HG03439 (cell line): ENCODE measurements around the gene CFAP97.
"Not testable (repeated sequence)": the region's sequence is repeated elsewhere in the genome, so short reads cannot be mapped to it uniquely, and the experiment has no call there.

Experiments used
- ATAC-seq: cut with Tn5 transposase; IDR thresholded peaks from one replicate; pipeline ENCODE4 v1.9.1; 2021; ENCODE audit warnings: mild to moderate bottlenecking, moderate library complexity; ENCODE audit not compliant: unreplicated experiment

Gene CFAP97

GRCh38 chr4:185203486-185204237 lies at the start of gene CFAP97:
TSS of gene CFAP97 (minus strand) at chr4:185204000. CDS start at chr4:185191196, 12,804 bp downstream.
- peak; percentile 78 for ATAC-seq

- ATAC-seq = no peak
These were observed 45.3 kb upstream of the CFAP97 start for GRCh38 chr4:185249105-185249504.

GRCh38 chr4:185248393-185249039 lies 44.7 kb upstream of the CFAP97 start:
- ATAC-seq = no peak

- ATAC-seq = no peak
These were observed 43.4 kb upstream of the CFAP97 start for GRCh38 chr4:185247151-185247550.

- no peak for ATAC-seq
These were observed 42.7 kb upstream of the CFAP97 start for GRCh38 chr4:185246453-185246852.

GRCh38 chr4:185244763-185245162 lies 41.0 kb upstream of the CFAP97 start:
- ATAC-seq = no peak

- ATAC-seq = no peak
These were observed 40.1 kb upstream of the CFAP97 start for GRCh38 chr4:185243879-185244278.

GRCh38 chr4:185242749-185243533 lies 39.1 kb upstream of the CFAP97 start:
- no peak for ATAC-seq

- not testable (repeated sequence) for ATAC-seq
These were observed 36.7 kb upstream of the CFAP97 start for GRCh38 chr4:185240486-185240885.

- no peak for ATAC-seq
These were observed 35.0 kb upstream of the CFAP97 start for GRCh38 chr4:185238750-185239149.

GRCh38 chr4:185238215-185238681 lies 34.4 kb upstream of the CFAP97 start:
- no peak for ATAC-seq

- no peak for ATAC-seq
These were observed 33.4 kb upstream of the CFAP97 start for GRCh38 chr4:185237175-185237574.

- ATAC-seq = no peak
These were observed 32.2 kb upstream of the CFAP97 start for GRCh38 chr4:185235843-185236503.

GRCh38 chr4:185235119-185235842 lies 31.5 kb upstream of the CFAP97 start:
- no peak for ATAC-seq

GRCh38 chr4:185232370-185232769 lies 28.6 kb upstream of the CFAP97 start:
- ATAC-seq = no peak

GRCh38 chr4:185229021-185229818 lies 25.4 kb upstream of the CFAP97 start:
- no peak for ATAC-seq

GRCh38 chr4:185227713-185228278 lies 24.0 kb upstream of the CFAP97 start:
- ATAC-seq = no peak

GRCh38 chr4:185227131-185227551 lies 23.3 kb upstream of the CFAP97 start:
- ATAC-seq = no peak

- no peak for ATAC-seq
These were observed 22.1 kb upstream of the CFAP97 start for GRCh38 chr4:185225940-185226339.
